GM10266 (cell line): Measurements from ENCODE around the gene NDST1.

Source experiments
- DNase-seq: peaks from one replicate; pipeline ENCODE4 v3.0.0; 2012; ENCODE audit errors: extremely low spot score
- CTCF ChIP-seq: IDR thresholded peaks from 2 replicates; pipeline ENCODE4 v1.5.1; 2012; ENCODE audit warnings: mild to moderate bottlenecking, low read depth; ENCODE audit not compliant: control insufficient read depth, insufficient read depth; ENCODE audit errors: missing control alignments

NDST1 gene

GRCh38 chr5:150520747-150521521 is 13.0 kb downstream of the NDST1 start:
- DNase-seq, result no peak

GRCh38 chr5:150521522-150521817 is 13.5 kb downstream of the NDST1 start:
- DNase-seq, result no peak
- no peak for TF ChIP-seq CTCF

More at GRCh38 chr5:150520747-150521521, 13.0 kb downstream of the NDST1 start:
- TF ChIP-seq CTCF, result no peak

- DNase-seq, result no peak
- TF ChIP-seq CTCF, result no peak
These were observed 14.1 kb downstream of the NDST1 start for GRCh38 chr5:150521939-150522503.

DNA sequence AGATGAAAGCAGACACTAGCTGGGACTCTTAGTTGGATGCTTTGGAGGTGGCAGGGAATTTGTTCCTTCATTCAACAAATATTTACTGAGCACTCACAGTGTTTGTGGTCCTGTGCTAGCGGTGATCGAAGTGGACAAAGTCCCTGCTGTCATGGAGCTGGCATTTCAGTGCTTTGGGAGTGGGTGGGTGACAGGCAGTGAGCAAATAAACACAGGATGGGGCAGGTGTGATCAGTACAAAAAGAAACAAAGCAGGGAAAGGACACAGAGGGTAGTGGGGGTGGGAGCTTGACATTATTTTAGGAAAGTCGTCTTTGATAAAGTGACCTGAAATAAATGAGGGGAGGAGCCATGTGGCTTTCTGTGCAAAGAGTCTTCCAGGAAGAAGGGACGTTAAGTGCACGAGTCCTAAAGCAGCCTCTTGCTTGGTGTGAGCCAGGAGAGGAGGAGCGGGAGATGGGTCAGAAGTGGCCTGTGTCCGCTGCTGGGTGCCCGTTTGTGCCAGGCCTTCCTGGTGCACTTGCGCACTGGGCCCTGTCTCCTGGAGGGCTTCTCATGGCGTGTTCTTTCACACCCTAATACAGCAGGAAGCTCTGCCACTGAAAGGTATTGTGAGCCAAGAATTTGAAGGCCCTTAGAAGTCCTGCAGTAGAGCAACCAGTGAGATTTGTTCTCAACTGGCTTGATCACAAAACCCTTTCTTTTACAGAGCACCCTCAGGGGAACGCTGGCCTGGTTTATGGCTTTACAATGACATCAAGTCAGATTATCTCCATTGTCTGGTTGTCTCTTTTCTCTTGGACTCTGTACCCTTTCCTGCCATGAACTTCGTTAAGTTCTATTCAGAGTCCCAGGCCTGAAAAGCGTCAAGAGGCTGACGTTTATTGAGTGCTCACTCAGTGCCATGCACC is 14.8 kb downstream of the NDST1 start:
- TF ChIP-seq CTCF, result no peak
- no peak for DNase-seq

DNA sequence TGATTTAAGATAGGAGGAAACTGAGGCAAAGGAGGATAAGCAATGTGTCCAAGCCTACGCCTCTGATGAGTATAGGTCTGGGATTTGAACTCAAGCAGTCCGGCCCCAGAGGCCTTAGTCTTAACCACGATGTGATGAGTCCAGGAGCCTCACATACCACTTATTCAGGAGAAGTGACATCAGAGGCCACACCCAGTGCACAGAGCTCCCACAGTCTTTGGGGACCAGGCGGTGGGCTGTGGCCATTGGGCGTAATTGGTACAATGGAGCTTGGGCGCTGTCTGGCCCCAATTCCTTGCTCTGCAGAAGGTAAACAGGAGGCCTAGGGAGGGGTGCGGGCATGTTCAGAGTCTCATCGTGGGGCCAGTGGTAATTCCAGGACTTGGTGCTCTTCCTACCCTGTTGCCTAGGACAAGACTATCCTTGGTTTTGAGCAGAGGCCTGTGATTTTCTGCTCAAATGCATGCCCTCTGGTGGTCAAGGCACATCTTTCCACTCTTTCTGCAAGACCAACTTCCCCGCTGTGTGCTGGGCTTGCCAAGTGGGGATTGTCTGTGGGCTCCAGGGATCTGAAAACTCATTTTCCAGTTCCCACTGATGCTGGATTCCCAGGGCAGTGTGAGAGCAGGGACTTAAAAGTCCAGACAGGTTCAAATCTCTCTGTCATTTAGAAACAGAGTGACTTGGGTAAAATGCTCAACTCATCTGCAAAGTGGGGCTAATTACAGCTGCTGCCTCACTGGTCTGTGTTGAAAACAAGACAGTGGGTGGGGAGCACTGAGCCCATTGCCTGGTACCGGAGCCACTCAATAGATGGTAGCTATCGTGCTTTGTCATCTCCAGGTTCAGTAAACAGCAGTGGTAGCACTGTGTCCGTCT is 15.8 kb downstream of the NDST1 start:
- TF ChIP-seq CTCF, result peak; percentile 64
- DNase-seq, result peak; percentile 82

GRCh38 chr5:150525163-150525562 is 17.2 kb downstream of the NDST1 start:
- DNase-seq, result no peak
- no peak for TF ChIP-seq CTCF
